Ishikawa (cell line): Measurements from ENCODE around the gene SF3B2.

Experiments
- CEBPB ChIP-seq: IDR thresholded peaks from 2 replicates; pipeline ENCODE4 v1.6.1; 2012
- CREB1 ChIP-seq: IDR thresholded peaks from 2 replicates; pipeline ENCODE4 v1.6.1; 2012; ENCODE audit warnings: low read depth
- EGR1 ChIP-seq: IDR thresholded peaks from 2 replicates; pipeline ENCODE4 v1.6.1; 2012
- EP300 ChIP-seq: IDR thresholded peaks from 2 replicates; pipeline ENCODE4 v1.6.1; 2012; ENCODE audit warnings: borderline replicate concordance
- FOXM1 ChIP-seq: IDR thresholded peaks from 2 replicates; pipeline ENCODE4 v1.6.1; 2012; ENCODE audit warnings: low read depth, borderline replicate concordance
- NFIC ChIP-seq: IDR thresholded peaks from 2 replicates; pipeline ENCODE4 v1.6.1; 2012
- RAD21 ChIP-seq: IDR thresholded peaks from 2 replicates; pipeline ENCODE4 v1.6.1; 2012; ENCODE audit warnings: low read depth
- TAF1 ChIP-seq: IDR thresholded peaks from 2 replicates; pipeline ENCODE4 v1.6.1; 2012; ENCODE audit warnings: low read depth, mild to moderate bottlenecking
- TCF12 ChIP-seq: IDR thresholded peaks from 2 replicates; pipeline ENCODE4 v1.6.1; 2012; ENCODE audit warnings: low read depth
- YY1 ChIP-seq: IDR thresholded peaks from 2 replicates; pipeline ENCODE4 v1.6.1; 2012; ENCODE audit warnings: low read depth
- ZBTB7A ChIP-seq: IDR thresholded peaks from 2 replicates; pipeline ENCODE4 v1.6.1; 2012; ENCODE audit warnings: low read depth
- TF ChIP-seq, protein P1 (sequence below): IDR thresholded peaks from 2 replicates; pipeline ENCODE4 v1.6.1; 2012; ENCODE audit warnings: low read depth, mild to moderate bottlenecking
- TF ChIP-seq, protein P2 (sequence below): IDR thresholded peaks from 2 replicates; pipeline ENCODE4 v1.6.1; 2012

DNA sequence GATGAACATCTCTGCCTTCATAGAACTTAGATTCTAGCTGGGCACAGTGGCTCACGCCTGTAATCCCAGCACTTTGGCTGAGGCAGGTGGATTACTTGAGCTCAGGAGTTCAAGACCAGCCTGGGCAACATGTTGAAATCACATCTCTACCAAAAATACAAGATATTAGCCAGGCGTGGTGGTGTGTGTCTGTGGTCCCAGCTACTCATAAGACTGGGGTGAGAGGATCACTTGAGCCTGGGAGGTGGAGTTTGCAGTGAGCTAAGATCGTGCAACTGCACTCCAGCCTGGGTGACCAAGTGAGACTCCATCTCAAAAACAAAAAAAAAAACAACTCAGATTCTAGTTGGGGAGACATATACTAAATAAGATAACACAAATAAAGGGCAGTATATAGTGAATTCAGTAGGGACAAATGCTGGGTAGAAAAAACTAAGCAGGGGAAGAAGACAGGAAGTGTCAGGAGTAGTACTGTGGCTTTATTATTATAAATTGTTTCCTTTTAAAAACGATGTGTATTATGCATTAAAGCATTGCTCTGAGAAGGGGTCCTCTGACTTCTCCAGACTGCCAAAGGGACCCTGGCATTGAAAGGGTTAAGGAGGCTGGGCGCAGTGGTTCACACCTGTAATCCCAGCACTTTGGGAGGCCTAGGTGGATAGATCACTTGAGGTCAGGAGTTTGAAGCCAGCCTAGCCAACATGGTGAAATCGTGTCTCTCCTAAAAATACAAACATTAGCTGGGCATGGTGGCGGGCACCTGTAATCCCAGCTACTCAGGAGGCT lies 64.6 kb downstream of the SF3B2 start:
- TF ChIP-seq TAF1 (no peak), CEBPB (no peak), ZBTB7A (no peak), NFIC (no peak), RAD21 (no peak), EP300 (no peak), TCF12 (no peak), CREB1 (no peak), EGR1 (no peak), YY1 (no peak), FOXM1 (no peak)
- TF ChIP-seq, protein P1, sequence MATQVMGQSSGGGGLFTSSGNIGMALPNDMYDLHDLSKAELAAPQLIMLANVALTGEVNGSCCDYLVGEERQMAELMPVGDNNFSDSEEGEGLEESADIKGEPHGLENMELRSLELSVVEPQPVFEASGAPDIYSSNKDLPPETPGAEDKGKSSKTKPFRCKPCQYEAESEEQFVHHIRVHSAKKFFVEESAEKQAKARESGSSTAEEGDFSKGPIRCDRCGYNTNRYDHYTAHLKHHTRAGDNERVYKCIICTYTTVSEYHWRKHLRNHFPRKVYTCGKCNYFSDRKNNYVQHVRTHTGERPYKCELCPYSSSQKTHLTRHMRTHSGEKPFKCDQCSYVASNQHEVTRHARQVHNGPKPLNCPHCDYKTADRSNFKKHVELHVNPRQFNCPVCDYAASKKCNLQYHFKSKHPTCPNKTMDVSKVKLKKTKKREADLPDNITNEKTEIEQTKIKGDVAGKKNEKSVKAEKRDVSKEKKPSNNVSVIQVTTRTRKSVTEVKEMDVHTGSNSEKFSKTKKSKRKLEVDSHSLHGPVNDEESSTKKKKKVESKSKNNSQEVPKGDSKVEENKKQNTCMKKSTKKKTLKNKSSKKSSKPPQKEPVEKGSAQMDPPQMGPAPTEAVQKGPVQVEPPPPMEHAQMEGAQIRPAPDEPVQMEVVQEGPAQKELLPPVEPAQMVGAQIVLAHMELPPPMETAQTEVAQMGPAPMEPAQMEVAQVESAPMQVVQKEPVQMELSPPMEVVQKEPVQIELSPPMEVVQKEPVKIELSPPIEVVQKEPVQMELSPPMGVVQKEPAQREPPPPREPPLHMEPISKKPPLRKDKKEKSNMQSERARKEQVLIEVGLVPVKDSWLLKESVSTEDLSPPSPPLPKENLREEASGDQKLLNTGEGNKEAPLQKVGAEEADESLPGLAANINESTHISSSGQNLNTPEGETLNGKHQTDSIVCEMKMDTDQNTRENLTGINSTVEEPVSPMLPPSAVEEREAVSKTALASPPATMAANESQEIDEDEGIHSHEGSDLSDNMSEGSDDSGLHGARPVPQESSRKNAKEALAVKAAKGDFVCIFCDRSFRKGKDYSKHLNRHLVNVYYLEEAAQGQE = no peak
- TF ChIP-seq, protein P2, sequence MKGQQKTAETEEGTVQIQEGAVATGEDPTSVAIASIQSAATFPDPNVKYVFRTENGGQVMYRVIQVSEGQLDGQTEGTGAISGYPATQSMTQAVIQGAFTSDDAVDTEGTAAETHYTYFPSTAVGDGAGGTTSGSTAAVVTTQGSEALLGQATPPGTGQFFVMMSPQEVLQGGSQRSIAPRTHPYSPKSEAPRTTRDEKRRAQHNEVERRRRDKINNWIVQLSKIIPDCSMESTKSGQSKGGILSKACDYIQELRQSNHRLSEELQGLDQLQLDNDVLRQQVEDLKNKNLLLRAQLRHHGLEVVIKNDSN = no peak
